ENCODE measurements around the gene E2F2. TPM values are rescaled to one million over a fixed set of nuclear protein-coding genes. Genes with fewer than 3 reads are reported as not detected.

E2F2 gene
- total and polyA plus RNA-seq, 2 of the 13 experiments (the other 11 are each of a cell fraction or from before 2014, with no cell fraction given), result 0.65 to 6.6 TPM

DNA sequence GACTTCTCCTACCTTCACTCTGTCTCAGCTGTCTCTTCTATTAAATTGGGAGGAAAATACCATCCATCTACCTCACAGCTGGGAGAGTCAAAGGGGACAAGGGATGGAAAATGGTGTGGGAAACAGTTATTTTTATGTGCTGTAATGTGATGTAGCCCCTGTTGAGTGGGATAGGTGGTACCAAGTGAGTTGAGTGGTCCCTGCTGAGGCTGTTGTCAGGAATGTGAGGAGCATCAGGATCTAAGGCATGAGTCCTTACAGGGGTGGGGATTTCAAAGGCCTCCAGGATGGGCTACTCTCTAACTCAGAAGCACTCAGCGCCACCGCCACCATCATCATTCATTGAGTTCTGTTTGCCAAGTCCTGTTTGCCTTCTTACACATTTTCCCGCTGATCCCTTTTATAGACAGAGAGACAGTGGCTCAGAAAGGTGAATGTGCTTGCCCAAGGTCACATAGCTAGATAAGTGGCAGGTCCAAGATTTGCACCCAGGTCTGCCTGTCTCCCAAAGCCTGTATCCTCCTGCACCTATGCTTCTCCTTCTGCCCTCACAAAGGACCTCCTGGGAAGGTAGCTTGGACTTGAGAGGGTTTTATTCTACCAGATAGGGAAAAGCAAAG is 32.8 kb upstream of the E2F2 start (continued):
- no peak for TF ChIP-seq ZNF781 (CRISPR knock-in tag; IDR thresholded peaks at IDR 0.05; ENCODE audit: borderline replicate concordance, not compliant biosample characterization)
- TF ChIP-seq KAT2B (IDR thresholded peaks at IDR 0.05; ENCODE audit: borderline replicate concordance, low read depth, low read length), result no peak
- no peak for TF ChIP-seq SOX6 (IDR thresholded peaks at IDR 0.05)
- peak; percentile 53 for TF ChIP-seq SOX6 (CRISPR knock-in tag; IDR thresholded peaks at IDR 0.05)
- TF ChIP-seq, protein P1, sequence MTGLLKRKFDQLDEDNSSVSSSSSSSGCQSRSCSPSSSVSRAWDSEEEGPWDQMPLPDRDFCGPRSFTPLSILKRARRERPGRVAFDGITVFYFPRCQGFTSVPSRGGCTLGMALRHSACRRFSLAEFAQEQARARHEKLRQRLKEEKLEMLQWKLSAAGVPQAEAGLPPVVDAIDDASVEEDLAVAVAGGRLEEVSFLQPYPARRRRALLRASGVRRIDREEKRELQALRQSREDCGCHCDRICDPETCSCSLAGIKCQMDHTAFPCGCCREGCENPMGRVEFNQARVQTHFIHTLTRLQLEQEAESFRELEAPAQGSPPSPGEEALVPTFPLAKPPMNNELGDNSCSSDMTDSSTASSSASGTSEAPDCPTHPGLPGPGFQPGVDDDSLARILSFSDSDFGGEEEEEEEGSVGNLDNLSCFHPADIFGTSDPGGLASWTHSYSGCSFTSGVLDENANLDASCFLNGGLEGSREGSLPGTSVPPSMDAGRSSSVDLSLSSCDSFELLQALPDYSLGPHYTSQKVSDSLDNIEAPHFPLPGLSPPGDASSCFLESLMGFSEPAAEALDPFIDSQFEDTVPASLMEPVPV (CRISPR knock-in tag; IDR thresholded peaks at IDR 0.05), result no peak
- TF ChIP-seq, protein P2, sequence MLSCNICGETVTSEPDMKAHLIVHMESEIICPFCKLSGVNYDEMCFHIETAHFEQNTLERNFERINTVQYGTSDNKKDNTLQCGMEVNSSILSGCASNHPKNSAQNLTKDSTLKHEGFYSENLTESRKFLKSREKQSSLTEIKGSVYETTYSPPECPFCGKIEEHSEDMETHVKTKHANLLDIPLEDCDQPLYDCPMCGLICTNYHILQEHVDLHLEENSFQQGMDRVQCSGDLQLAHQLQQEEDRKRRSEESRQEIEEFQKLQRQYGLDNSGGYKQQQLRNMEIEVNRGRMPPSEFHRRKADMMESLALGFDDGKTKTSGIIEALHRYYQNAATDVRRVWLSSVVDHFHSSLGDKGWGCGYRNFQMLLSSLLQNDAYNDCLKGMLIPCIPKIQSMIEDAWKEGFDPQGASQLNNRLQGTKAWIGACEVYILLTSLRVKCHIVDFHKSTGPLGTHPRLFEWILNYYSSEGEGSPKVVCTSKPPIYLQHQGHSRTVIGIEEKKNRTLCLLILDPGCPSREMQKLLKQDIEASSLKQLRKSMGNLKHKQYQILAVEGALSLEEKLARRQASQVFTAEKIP (CRISPR knock-in tag; IDR thresholded peaks at IDR 0.05; ENCODE audit: borderline replicate concordance), result no peak
- TF ChIP-seq STAT5B (CRISPR knock-in tag; IDR thresholded peaks at IDR 0.05), result no peak
- TF ChIP-seq ZNF572 (CRISPR knock-in tag; IDR thresholded peaks at IDR 0.05), result no peak
- TF ChIP-seq PITX1 (CRISPR knock-in tag; IDR thresholded peaks at IDR 0.05), result peak; percentile 41; the same call in 1 of the 2 replicates
- no peak for TF ChIP-seq ZFP62 (CRISPR knock-in tag; IDR thresholded peaks at IDR 0.05)
- no peak for TF ChIP-seq CBX5 (CRISPR knock-in tag; IDR thresholded peaks at IDR 0.05; ENCODE audit: borderline replicate concordance)
- peak; percentile 38; the same call in 1 of the 2 replicates for TF ChIP-seq NR2F6 (IDR thresholded peaks at IDR 0.05)
- peak; percentile 14; the same call in 1 of the 2 replicates for TF ChIP-seq NR2F6 (CRISPR knock-in tag; IDR thresholded peaks at IDR 0.05)
- TF ChIP-seq GATA4 (IDR thresholded peaks at IDR 0.05; ENCODE audit: borderline replicate concordance, low read depth), result peak; percentile 68; the same call in 1 of the 2 replicates
- 0 out of 2 replicates have a peak, but pooled peaks have one; percentile 37 for TF ChIP-seq ADNP (CRISPR knock-in tag; IDR thresholded peaks at IDR 0.05)
- TF ChIP-seq TBX3 (IDR thresholded peaks at IDR 0.05; ENCODE audit: borderline replicate concordance), result peak; percentile 42; the same call in 1 of the 2 replicates
- peak; percentile 32; the same call in 1 of the 2 replicates for TF ChIP-seq SMAD3 (CRISPR knock-in tag; IDR thresholded peaks at IDR 0.05)
- TF ChIP-seq YEATS4 (CRISPR knock-in tag; IDR thresholded peaks at IDR 0.05; ENCODE audit: borderline replicate concordance), result no peak
- no peak for TF ChIP-seq U2AF1 (optimal IDR thresholded peaks at IDR 0.05; ENCODE audit: low read depth, low read length)
- peak; percentile 37; the same call in 1 of the 2 replicates for TF ChIP-seq ZNF331 (CRISPR knock-in tag; IDR thresholded peaks at IDR 0.05)
- no peak for TF ChIP-seq ELF3 (CRISPR knock-in tag; IDR thresholded peaks at IDR 0.05)
- no peak for TF ChIP-seq TOPORS (CRISPR knock-in tag; IDR thresholded peaks at IDR 0.05)
- TF ChIP-seq ZNF3 (CRISPR knock-in tag; IDR thresholded peaks at IDR 0.05), result no peak
- TF ChIP-seq, protein P3, sequence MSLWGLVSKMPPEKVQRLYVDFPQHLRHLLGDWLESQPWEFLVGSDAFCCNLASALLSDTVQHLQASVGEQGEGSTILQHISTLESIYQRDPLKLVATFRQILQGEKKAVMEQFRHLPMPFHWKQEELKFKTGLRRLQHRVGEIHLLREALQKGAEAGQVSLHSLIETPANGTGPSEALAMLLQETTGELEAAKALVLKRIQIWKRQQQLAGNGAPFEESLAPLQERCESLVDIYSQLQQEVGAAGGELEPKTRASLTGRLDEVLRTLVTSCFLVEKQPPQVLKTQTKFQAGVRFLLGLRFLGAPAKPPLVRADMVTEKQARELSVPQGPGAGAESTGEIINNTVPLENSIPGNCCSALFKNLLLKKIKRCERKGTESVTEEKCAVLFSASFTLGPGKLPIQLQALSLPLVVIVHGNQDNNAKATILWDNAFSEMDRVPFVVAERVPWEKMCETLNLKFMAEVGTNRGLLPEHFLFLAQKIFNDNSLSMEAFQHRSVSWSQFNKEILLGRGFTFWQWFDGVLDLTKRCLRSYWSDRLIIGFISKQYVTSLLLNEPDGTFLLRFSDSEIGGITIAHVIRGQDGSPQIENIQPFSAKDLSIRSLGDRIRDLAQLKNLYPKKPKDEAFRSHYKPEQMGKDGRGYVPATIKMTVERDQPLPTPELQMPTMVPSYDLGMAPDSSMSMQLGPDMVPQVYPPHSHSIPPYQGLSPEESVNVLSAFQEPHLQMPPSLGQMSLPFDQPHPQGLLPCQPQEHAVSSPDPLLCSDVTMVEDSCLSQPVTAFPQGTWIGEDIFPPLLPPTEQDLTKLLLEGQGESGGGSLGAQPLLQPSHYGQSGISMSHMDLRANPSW (CRISPR knock-in tag; IDR thresholded peaks at IDR 0.05; ENCODE audit: borderline replicate concordance), result no peak

Measured in HepG2 (cell line).